H9 (cell line): Measurements from ENCODE around the gene HSF2. TPM values are rescaled to one million over a fixed set of nuclear protein-coding genes. Genes with fewer than 3 reads are reported as not detected.

Source experiments
- DNase-seq: peaks from one replicate; pipeline ENCODE4 v3.0.0-alpha.2; 2017
- H2AFZ ChIP-seq: one replicate; pipeline ENCODE4 v1.6.1; 2013; ENCODE audit warnings: mild to moderate bottlenecking, low read length, control low read depth, moderate library complexity
- H2AK5ac ChIP-seq: 2 replicates; pipeline ENCODE4 v1.6.1; 2013; ENCODE audit warnings: low read length, control low read depth, mixed read lengths; ENCODE audit not compliant: insufficient read length
- H2BK120ac ChIP-seq: one replicate; pipeline ENCODE4 v1.6.1; 2013; ENCODE audit warnings: low read depth, mild to moderate bottlenecking, low read length, control low read depth, inconsistent platforms; ENCODE audit not compliant: poor library complexity, severe bottlenecking
- H2BK12ac ChIP-seq: 2 replicates; pipeline ENCODE4 v1.6.1; 2013; ENCODE audit warnings: low read length, control low read depth, mixed read lengths, low read depth; ENCODE audit not compliant: insufficient read length
- H2BK15ac ChIP-seq: 2 replicates; pipeline ENCODE4 v1.6.1; 2013; ENCODE audit warnings: low read depth, low read length, control low read depth
- H2BK20ac ChIP-seq: one replicate; pipeline ENCODE4 v1.6.1; 2013; ENCODE audit warnings: low read depth, mild to moderate bottlenecking, low read length, control low read depth, inconsistent platforms; ENCODE audit not compliant: poor library complexity, severe bottlenecking
- H2BK5ac ChIP-seq: 2 replicates; pipeline ENCODE4 v1.6.1; 2013; ENCODE audit warnings: low read length, control low read depth, mixed read lengths; ENCODE audit not compliant: insufficient read length
- H3K14ac ChIP-seq: 2 replicates; pipeline ENCODE4 v1.6.1; 2013; ENCODE audit warnings: low read length, control low read depth; ENCODE audit not compliant: insufficient read depth
- H3K18ac ChIP-seq: 2 replicates; pipeline ENCODE4 v1.6.1; 2013; ENCODE audit warnings: low read depth, mild to moderate bottlenecking, mixed read lengths, low read length, control low read depth; ENCODE audit not compliant: insufficient read length
- H3K23ac ChIP-seq: 2 replicates; pipeline ENCODE4 v1.6.1; 2013; ENCODE audit warnings: low read length, control low read depth, mixed read lengths, low read depth; ENCODE audit not compliant: insufficient read length
- H3K23me2 ChIP-seq: 2 replicates; pipeline ENCODE4 v1.6.1; 2013; ENCODE audit warnings: low read depth, mild to moderate bottlenecking, mixed read lengths, low read length, control low read depth; ENCODE audit not compliant: insufficient read length, poor library complexity, severe bottlenecking
- H3K27ac ChIP-seq: 2 replicates; pipeline ENCODE4 v1.5.1; 2013; ENCODE audit warnings: low read length, control low read depth, mixed read lengths, low read depth; ENCODE audit not compliant: insufficient read length
- H3K27me3 ChIP-seq: 2 replicates; pipeline ENCODE4 v1.6.1; 2013; ENCODE audit warnings: low read length, control low read depth, inconsistent platforms; ENCODE audit not compliant: insufficient read depth
- H3K4ac ChIP-seq: 2 replicates; pipeline ENCODE4 v1.6.1; 2013; ENCODE audit warnings: low read depth, mild to moderate bottlenecking, control low read depth, inconsistent platforms, low read length, moderate library complexity
- H3K4me1 ChIP-seq: 2 replicates; pipeline ENCODE4 v1.6.1; 2013; ENCODE audit warnings: low read length, control low read depth, inconsistent platforms; ENCODE audit not compliant: insufficient read depth
- H3K4me2 ChIP-seq: 2 replicates; pipeline ENCODE4 v1.6.1; 2013; ENCODE audit warnings: low read length, control low read depth, mixed read lengths; ENCODE audit not compliant: insufficient read length, insufficient read depth
- H3K56ac ChIP-seq: 2 replicates; pipeline ENCODE4 v1.6.1; 2013; ENCODE audit warnings: low read depth, mild to moderate bottlenecking, mixed read lengths, low read length, control low read depth; ENCODE audit not compliant: insufficient read length
- H3K79me1 ChIP-seq: 2 replicates; pipeline ENCODE4 v1.6.1; 2013; ENCODE audit warnings: low read depth, mild to moderate bottlenecking, moderate library complexity, low read length, control low read depth, inconsistent platforms; ENCODE audit not compliant: insufficient read depth, poor library complexity, severe bottlenecking
- H3K79me2 ChIP-seq: 2 replicates; pipeline ENCODE4 v1.6.1; 2013; ENCODE audit warnings: low read length, control low read depth, inconsistent platforms; ENCODE audit not compliant: insufficient read depth
- H3K9ac ChIP-seq: 2 replicates; pipeline ENCODE4 v1.6.1; 2013; ENCODE audit warnings: low read length, control low read depth, mixed read lengths; ENCODE audit not compliant: insufficient read length; ENCODE audit errors: extremely low read depth
- H3K9me3 ChIP-seq: one replicate; pipeline ENCODE4 v1.6.1; 2013; ENCODE audit warnings: low read depth, low read length, inconsistent platforms; ENCODE audit not compliant: control insufficient read depth
- H3T11ph ChIP-seq: one replicate; pipeline ENCODE4 v1.6.1; 2013; ENCODE audit warnings: mild to moderate bottlenecking, low read length, control low read depth, inconsistent platforms
- H4K20me1 ChIP-seq: one replicate; pipeline ENCODE4 v1.6.1; 2013; ENCODE audit not compliant: control insufficient read depth, insufficient read length, insufficient read depth
- H4K5ac ChIP-seq: 2 replicates; pipeline ENCODE4 v1.6.1; 2013; ENCODE audit warnings: low read depth, mild to moderate bottlenecking, mixed read lengths, low read length, control low read depth; ENCODE audit not compliant: insufficient read length
- H4K8ac ChIP-seq: replicated peaks from 2 replicates; pipeline ENCODE4 v1.6.1; 2013; ENCODE audit warnings: low read length, control low read depth, mixed read lengths, low read depth; ENCODE audit not compliant: insufficient read length
- H4K91ac ChIP-seq: 2 replicates; pipeline ENCODE4 v1.6.1; 2013; ENCODE audit warnings: low read depth, mild to moderate bottlenecking, moderate library complexity, mixed read lengths, low read length, control low read depth; ENCODE audit not compliant: insufficient read length
- H3K27ac Mint-ChIP-seq, 3 experiments: 2 replicates in 2 of 3; 3 replicates in 1 of 3; pipeline ENCODE4 v1.8.0; 2020 to 2021; ENCODE audit warnings: mixed read lengths in 3 of 3, mild to moderate bottlenecking in 1 of 3, moderate library complexity in 1 of 3
- H3K27me3 Mint-ChIP-seq: 2 replicates; pipeline ENCODE4 v1.8.0; 2021; ENCODE audit warnings: low read depth, mild to moderate bottlenecking, moderate library complexity, mixed read lengths
- H3K36me3 Mint-ChIP-seq, 3 experiments: 2 replicates in 2 of 3; 3 replicates in 1 of 3; pipeline ENCODE4 v1.8.0; 2020 to 2021; ENCODE audit warnings: low read depth in 3 of 3, mixed read lengths in 3 of 3; ENCODE audit not compliant: insufficient read depth in 1 of 3
- H3K4me1 Mint-ChIP-seq, 2 experiments: 2 replicates each; pipeline ENCODE4 v1.8.0; 2020; ENCODE audit warnings: mixed read lengths in 2 of 2
- H3K4me3 Mint-ChIP-seq, 2 experiments: 2 replicates in 1 of 2; 3 replicates in 1 of 2; pipeline ENCODE4 v1.8.0; 2020 to 2021; ENCODE audit warnings: mild to moderate bottlenecking in 2 of 2, mixed read lengths in 2 of 2, moderate library complexity in 1 of 2
- H3K9me3 Mint-ChIP-seq, 2 experiments: 2 replicates in 1 of 2; 3 replicates in 1 of 2; pipeline ENCODE4 v1.8.0; 2020; ENCODE audit warnings: mild to moderate bottlenecking in 2 of 2, mixed read lengths in 2 of 2, moderate library complexity in 1 of 2
- WGBS: extraction: QIAGEN DNeasy Blood & Tissue Kit; methylation state at CpG from one replicate; pipeline ENCODE4 v1.1.7; 2013; ENCODE audit warnings: missing lambda C conversion rate, low lambda C conversion rate, mixed read lengths; ENCODE audit not compliant: insufficient read length; ENCODE audit errors: extremely low coverage; 5-methylcytosine and 5-hydroxymethylcytosine counted together
- total RNA-seq: library from RNA; stranded (reverse); gene quantifications from 2 replicates; pipeline ENCODE4 v1.2.1, GENCODE V29; 2021
- TF ChIP-seq, protein P1 (sequence below): fragments of 200-600 bp; sonication (generic); conservative IDR thresholded peaks from 3 replicates; pipeline ENCODE4 v1.8.0; 2021; ENCODE audit warnings: antibody characterized with exemption, mild to moderate bottlenecking

Gene HSF2
- total RNA-seq, 1 experiment from 2014 or later: 14.6 TPM

DNA sequence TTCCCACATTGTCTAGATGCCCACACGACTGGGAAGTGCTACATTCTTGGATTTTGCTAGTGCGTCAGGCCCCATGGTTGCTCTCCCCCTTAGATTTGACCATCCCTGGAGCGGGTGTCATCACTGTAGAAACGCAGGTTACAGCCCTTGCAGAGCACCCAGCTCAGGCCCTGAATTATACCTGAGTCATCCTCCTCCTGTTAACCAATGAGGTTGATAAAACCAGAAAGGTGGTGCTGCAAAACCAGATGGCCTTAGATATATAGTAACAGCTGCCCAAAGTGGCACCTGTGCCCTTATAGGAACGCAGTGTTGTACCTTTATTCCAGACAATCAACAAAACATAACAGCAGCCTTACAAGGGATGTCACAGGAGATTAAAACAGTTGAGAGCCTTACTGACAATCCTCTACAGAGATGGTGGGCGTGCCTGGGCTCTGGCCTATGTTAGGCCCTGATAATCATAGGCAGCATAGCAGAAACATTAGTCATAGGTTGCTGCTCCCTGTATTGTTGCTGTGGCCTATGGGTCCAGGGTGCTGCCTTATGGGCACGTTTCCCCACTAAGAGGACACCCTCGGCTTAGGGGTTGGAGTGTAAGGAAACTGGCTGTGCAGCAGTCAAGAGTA, 33.6 kb upstream of the HSF2 start:
- H3K27ac Mint-ChIP-seq: no peak overlapping the region
- no peaks in the 10 kb centered on the region for H3K27me3 Mint-ChIP-seq
- no peak overlapping the region for H3K56ac ChIP-seq
- H3K79me2 ChIP-seq: no peaks in the 10 kb centered on the region
- no peak overlapping the region for H3K23ac ChIP-seq
- H3K4ac ChIP-seq: no peak overlapping the region
- H4K91ac ChIP-seq: no peak overlapping the region
- no peaks in the 10 kb centered on the region for H3K23me2 ChIP-seq
- H2AFZ ChIP-seq: no peak overlapping the region
- H2AK5ac ChIP-seq: no peak overlapping the region
- no peak overlapping the region for H2BK15ac ChIP-seq
- H2BK120ac ChIP-seq: no peak overlapping the region
- DNase-seq: no peak
- H3K14ac ChIP-seq: no peak overlapping the region
- H3T11ph ChIP-seq: no peak overlapping the region
- no CpG with 5 or more reads among the region's 8 CpGs for WGBS
- no peak overlapping the region for H3K4me2 ChIP-seq
- H3K4me1 ChIP-seq: no peaks in the 10 kb centered on the region
- no peak overlapping the region for H2BK12ac ChIP-seq
- H3K4me3 Mint-ChIP-seq: no peak overlapping the region
- no peak overlapping the region for H2BK20ac ChIP-seq
- no peak overlapping the region for H3K18ac ChIP-seq
- H4K20me1 ChIP-seq: no peaks in the 10 kb centered on the region
- H3K9ac ChIP-seq: no peak overlapping the region
- no peaks in the 10 kb centered on the region; a peak in 1 of 7 replicates for H3K36me3 Mint-ChIP-seq
- H3K79me1 ChIP-seq: no peaks in the 10 kb centered on the region
- no peak overlapping the region for H4K8ac ChIP-seq
- H3K9me3 ChIP-seq: no peaks in the 10 kb centered on the region
- TF ChIP-seq, protein P1, sequence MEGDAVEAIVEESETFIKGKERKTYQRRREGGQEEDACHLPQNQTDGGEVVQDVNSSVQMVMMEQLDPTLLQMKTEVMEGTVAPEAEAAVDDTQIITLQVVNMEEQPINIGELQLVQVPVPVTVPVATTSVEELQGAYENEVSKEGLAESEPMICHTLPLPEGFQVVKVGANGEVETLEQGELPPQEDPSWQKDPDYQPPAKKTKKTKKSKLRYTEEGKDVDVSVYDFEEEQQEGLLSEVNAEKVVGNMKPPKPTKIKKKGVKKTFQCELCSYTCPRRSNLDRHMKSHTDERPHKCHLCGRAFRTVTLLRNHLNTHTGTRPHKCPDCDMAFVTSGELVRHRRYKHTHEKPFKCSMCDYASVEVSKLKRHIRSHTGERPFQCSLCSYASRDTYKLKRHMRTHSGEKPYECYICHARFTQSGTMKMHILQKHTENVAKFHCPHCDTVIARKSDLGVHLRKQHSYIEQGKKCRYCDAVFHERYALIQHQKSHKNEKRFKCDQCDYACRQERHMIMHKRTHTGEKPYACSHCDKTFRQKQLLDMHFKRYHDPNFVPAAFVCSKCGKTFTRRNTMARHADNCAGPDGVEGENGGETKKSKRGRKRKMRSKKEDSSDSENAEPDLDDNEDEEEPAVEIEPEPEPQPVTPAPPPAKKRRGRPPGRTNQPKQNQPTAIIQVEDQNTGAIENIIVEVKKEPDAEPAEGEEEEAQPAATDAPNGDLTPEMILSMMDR: no peak
- H2BK5ac ChIP-seq: no peak overlapping the region
- no peak overlapping the region for H4K5ac ChIP-seq
- H3K4me1 Mint-ChIP-seq: peaks cover 0 to 9% of the 10 kb centered on the region in 2 experiments; a peak in 2 of 4 replicates
- H3K27ac ChIP-seq: no peak overlapping the region
- H3K9me3 Mint-ChIP-seq: no peaks in the 10 kb centered on the region
- no peaks in the 10 kb centered on the region for H3K27me3 ChIP-seq
